Esophagus squamous epithelium (tissue), 5 donors: ENCODE results near the gene PAK3. TPM values are rescaled to one million over a fixed set of nuclear protein-coding genes. Genes with fewer than 3 reads are reported as not detected.
A peak's percentile ranks its signal among the peaks of the same experiment; 100 is the strongest.

Experiments
- DNase-seq: peaks from one replicate; lab custom pipeline; 2025; lab: John Stamatoyannopoulos, UW
- H3K27ac ChIP-seq, 4 donors: fragments of 200-600 bp; sonication (generic); one replicate each; pipeline ENCODE4 v1.5.1; 2016 to 2019; ENCODE audit warnings: mild to moderate bottlenecking in 1 of 4
- H3K27me3 ChIP-seq, 4 donors: fragments of 200-600 bp; sonication (generic); 1 replicate in 3 of 4; 2 replicates in 1 of 4; pipeline versions ENCODE4 v1.5.1 to v1.6.0; 2017 to 2021; ENCODE audit warnings: antibody characterized with exemption in 1 of 4
- H3K36me3 ChIP-seq, 3 donors: fragments of 200-600 bp; sonication (generic); one replicate each; pipeline ENCODE4 v1.5.1; 2016 to 2019
- H3K4me1 ChIP-seq, 3 donors: fragments of 200-600 bp; sonication (generic); one replicate each; pipeline ENCODE4 v1.5.1; 2017 to 2019
- H3K4me3 ChIP-seq, 4 donors: fragments of 200-600 bp; sonication (generic); 1 replicate in 3 of 4; 2 replicates in 1 of 4; pipeline ENCODE4 v1.5.1; 2016 to 2019; ENCODE audit warnings: mild to moderate bottlenecking in 2 of 4, moderate library complexity in 1 of 4
- H3K9me3 ChIP-seq, 3 donors: fragments of 200-600 bp; sonication (generic); one replicate each; pipeline ENCODE4 v1.5.1; 2016 to 2019
- POLR2A ChIP-seq, 4 donors: fragments of 450-650 bp; IDR thresholded peaks; one replicate each; pipeline ENCODE4 v1.6.1; 2017; ENCODE audit warnings: antibody characterized with exemption in 4 of 4, mild to moderate bottlenecking in 4 of 4, moderate library complexity in 3 of 4
- WGBS, 2 donors: methylation state at CpG; one replicate each; pipeline ENCODE4 v1.1.5; 2018; 5-methylcytosine and 5-hydroxymethylcytosine counted together
- intact Hi-C: fragments of 100-400 bp; cut with DNase I; formaldehyde crosslinking; loops from one replicate; pipeline ENCODE4 v1.15.0; 2022
- total RNA-seq, 4 donors: library from RNA; depleted of rRNA; stranded (reverse); fragments of >200 nt; gene quantifications; one replicate each; pipeline ENCODE4 v1.1.0, GENCODE V29; 2016
- TF ChIP-seq, protein P1 (sequence below), 6 experiments: fragments of 450-650 bp in 4 of 6; fragments of 200-600 bp in 2 of 6; sonication (generic) in 2 of 6; IDR thresholded peaks; one replicate each; pipeline ENCODE4 v1.5.1; 2016 to 2019; ENCODE audit warnings: antibody characterized with exemption in 6 of 6, mild to moderate bottlenecking in 4 of 6, moderate library complexity in 4 of 6
- donor health status: DM: yes; HTN: yes; CAD: no.

The PAK3 gene
- total RNA-seq, 4 donors from 2014 or later: 0.09 to 2.1 (median 0.45) TPM

DNA sequence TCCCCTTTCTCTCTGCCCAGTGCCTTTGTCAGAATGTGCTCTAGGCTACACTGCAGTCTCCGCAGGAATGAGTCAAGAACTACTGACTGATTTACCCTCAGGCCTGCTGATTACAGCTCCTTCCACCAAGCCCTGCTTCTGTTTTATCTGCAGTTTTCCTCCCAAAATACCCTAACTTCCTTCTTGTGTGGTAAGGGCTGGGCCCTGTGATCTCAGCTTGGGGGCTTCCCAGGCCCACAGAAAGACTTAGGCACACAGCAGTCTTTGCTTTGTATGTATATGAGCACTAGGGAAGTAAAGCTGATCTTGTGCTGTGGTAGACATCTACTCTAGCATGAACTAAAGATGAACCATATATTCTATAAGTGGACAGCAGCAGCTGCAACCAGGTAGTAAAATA lies 18.8 kb downstream of the PAK3 start:
- no peaks in the 10 kb centered on the region for H3K27me3 ChIP-seq
- no peak for DNase-seq
- intact Hi-C loops: no loop called here
- no peaks in the 10 kb centered on the region for H3K9me3 ChIP-seq
- no peak overlapping the region for H3K4me3 ChIP-seq
- no peak for TF ChIP-seq POLR2A (IDR thresholded peaks at IDR 0.05)
- TF ChIP-seq, protein P1, sequence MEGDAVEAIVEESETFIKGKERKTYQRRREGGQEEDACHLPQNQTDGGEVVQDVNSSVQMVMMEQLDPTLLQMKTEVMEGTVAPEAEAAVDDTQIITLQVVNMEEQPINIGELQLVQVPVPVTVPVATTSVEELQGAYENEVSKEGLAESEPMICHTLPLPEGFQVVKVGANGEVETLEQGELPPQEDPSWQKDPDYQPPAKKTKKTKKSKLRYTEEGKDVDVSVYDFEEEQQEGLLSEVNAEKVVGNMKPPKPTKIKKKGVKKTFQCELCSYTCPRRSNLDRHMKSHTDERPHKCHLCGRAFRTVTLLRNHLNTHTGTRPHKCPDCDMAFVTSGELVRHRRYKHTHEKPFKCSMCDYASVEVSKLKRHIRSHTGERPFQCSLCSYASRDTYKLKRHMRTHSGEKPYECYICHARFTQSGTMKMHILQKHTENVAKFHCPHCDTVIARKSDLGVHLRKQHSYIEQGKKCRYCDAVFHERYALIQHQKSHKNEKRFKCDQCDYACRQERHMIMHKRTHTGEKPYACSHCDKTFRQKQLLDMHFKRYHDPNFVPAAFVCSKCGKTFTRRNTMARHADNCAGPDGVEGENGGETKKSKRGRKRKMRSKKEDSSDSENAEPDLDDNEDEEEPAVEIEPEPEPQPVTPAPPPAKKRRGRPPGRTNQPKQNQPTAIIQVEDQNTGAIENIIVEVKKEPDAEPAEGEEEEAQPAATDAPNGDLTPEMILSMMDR (IDR thresholded peaks at IDR 0.05): no peak
- WGBS, 2 donors: 64 to 100% methylated on average over 1 of the region's 1 CpG
- no peak overlapping the region for H3K27ac ChIP-seq
- H3K4me1 ChIP-seq: no peaks in the 10 kb centered on the region
- H3K36me3 ChIP-seq: no peaks in the 10 kb centered on the region

DNA sequence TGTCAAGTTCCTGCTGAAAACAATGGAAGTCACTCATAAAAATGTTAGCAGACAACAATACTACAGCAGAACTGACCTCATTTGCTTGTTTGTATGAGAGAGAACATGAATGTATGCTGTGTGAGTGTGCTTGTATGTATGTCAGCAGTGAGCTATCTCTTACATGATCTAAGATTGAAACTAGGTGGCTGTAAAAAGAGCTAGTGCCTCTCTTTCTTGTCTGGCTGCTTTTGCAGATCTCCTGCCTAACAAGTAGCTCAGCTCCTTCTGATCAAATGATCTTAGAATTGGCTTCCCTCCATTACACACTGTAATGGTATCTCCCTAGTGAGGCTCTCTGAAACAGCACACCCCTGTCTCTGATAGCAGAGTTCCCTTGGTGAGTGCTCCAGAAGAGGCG lies 20.7 kb downstream of the PAK3 start:
- TF ChIP-seq, protein P1 (IDR thresholded peaks at IDR 0.05): no peak
- TF ChIP-seq POLR2A (IDR thresholded peaks at IDR 0.05): no peak
- no peaks in the 10 kb centered on the region for H3K4me1 ChIP-seq
- no peak overlapping the region for H3K27ac ChIP-seq
- H3K4me3 ChIP-seq: no peak overlapping the region
- H3K9me3 ChIP-seq: no peaks in the 10 kb centered on the region
- no CpG with 5 or more reads among the region's 1 CpG for WGBS, 2 donors
- intact Hi-C loops: no loop called here
- H3K27me3 ChIP-seq: no peaks in the 10 kb centered on the region
- DNase-seq: no peak
- no peaks in the 10 kb centered on the region for H3K36me3 ChIP-seq

DNA sequence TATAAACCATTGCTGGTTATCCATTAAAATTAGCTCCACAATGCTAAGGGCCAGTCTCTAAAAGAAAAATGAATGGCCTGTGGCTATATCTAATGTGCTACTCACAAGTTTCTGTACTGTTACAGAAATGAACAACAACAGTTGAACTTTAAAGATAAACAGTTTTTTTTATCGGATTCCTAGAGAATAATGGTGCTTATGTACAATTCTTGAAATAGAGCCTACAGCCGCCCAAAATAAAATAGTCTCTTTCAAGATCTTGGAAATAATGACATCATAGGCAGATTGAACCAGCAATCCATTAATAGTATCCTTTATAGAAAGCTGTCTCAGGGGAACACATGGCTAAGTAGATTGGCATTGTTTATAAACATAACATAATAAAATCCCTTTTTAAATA lies 23.4 kb downstream of the PAK3 start:
- no peak overlapping the region for H3K27ac ChIP-seq
- no peak overlapping the region for H3K4me3 ChIP-seq
- H3K36me3 ChIP-seq: no peaks in the 10 kb centered on the region
- no peak for TF ChIP-seq POLR2A (IDR thresholded peaks at IDR 0.05)
- TF ChIP-seq, protein P1 (IDR thresholded peaks at IDR 0.05): no peak
- no peaks in the 10 kb centered on the region for H3K9me3 ChIP-seq
- H3K4me1 ChIP-seq: no peaks in the 10 kb centered on the region
- 58 to 61% methylated on average over 2 of the region's 2 CpGs for WGBS, 2 donors
- intact Hi-C loops: no loop called here
- DNase-seq: no peak
- peaks cover 0 to 3% (median 0%) of the 10 kb centered on the region in 4 donors for H3K27me3 ChIP-seq

DNA sequence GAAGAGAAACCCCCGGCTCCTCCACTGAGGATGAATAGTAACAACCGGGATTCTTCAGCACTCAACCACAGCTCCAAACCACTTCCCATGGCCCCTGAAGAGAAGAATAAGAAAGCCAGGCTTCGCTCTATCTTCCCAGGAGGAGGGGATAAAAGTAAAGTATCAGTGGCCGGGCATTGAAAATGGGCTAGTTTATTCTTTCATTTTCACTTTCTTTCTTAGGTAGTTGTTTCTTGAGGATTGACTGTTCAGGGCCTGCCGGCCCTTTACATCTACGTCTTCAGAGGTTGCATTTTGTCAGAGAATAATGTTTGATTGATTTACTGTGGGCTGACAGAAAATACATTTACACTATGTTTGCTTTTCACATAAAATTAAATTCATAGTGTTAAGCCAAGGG lies 27.1 kb downstream of the PAK3 start:
- peaks cover 0 to 3% (median 0%) of the 10 kb centered on the region in 4 donors for H3K27me3 ChIP-seq
- 69 to 77% methylated on average over 6 of the region's 6 CpGs for WGBS, 2 donors
- DNase-seq: no peak
- H3K27ac ChIP-seq: no peak overlapping the region
- TF ChIP-seq, protein P1 (IDR thresholded peaks at IDR 0.05): no peak
- TF ChIP-seq POLR2A (IDR thresholded peaks at IDR 0.05): no peak
- intact Hi-C loops: no loop called here
- H3K4me3 ChIP-seq: peak overlapping the region in 1 of 4 donors; percentile 31
- no peaks in the 10 kb centered on the region for H3K9me3 ChIP-seq
- no peaks in the 10 kb centered on the region for H3K4me1 ChIP-seq
- H3K36me3 ChIP-seq: no peaks in the 10 kb centered on the region

DNA sequence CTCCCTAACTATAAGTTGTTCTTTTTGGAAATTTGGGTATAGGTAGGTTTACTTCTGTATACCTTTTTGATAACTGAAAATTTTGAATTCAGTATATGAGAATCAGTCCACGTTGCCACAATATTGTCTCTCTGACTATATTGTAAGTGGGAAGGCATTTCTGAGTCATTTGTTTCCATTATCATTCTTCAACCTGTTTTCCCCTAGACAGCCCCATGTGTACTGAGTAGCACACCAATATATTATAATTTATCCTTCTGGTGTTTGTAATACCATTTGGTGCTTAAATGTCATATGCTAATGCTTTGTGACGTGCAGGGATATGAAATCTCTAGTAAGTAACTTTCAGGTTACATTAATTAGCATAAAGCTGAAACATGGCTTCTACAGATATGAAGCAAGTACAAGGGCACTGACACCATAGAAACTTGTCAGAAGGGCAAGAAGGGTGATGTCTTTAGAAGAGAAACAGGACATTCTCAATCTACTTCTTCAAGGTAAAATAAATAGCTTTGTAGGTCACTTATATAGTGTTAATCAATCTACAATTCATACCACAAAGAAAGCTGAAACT lies 27.7 kb downstream of the PAK3 start:
- H3K36me3 ChIP-seq: no peaks in the 10 kb centered on the region
- intact Hi-C loops: no loop called here
- no peak for TF ChIP-seq POLR2A (IDR thresholded peaks at IDR 0.05)
- TF ChIP-seq, protein P1 (IDR thresholded peaks at IDR 0.05): no peak
- H3K4me3 ChIP-seq: no peak overlapping the region
- H3K27me3 ChIP-seq: peaks cover 0 to 3% (median 0%) of the 10 kb centered on the region in 4 donors
- WGBS, 2 donors: 64 to 76% methylated on average over 2 of the region's 2 CpGs
- H3K9me3 ChIP-seq: no peaks in the 10 kb centered on the region
- DNase-seq: no peak
- no peaks in the 10 kb centered on the region for H3K4me1 ChIP-seq
- no peak overlapping the region for H3K27ac ChIP-seq
